22Rv1 (cell line): ENCODE measurements around the gene INSM1.

ENCODE experiments used
- H3K27ac ChIP-seq: fragments of 450-650 bp; 2 replicates; pipeline ENCODE4 v1.5.1; 2017
- CTCF ChIP-seq: fragments of 450-650 bp; IDR thresholded peaks from 2 replicates; pipeline ENCODE4 v1.5.1; 2017; ENCODE audit warnings: mild to moderate bottlenecking
- ZFX ChIP-seq: fragments of 450-650 bp; IDR thresholded peaks from 2 replicates; pipeline ENCODE4 v1.6.1; 2017; ENCODE audit warnings: antibody characterized with exemption, borderline replicate concordance

The INSM1 gene

GRCh38 chr20:20367575-20368417 lies at the start of gene INSM1:
Gene INSM1, plus strand, starts transcription at chr20:20368104. Its CDS starts 164 bp downstream, at chr20:20368268.
- TF ChIP-seq CTCF (no peak), ZFX (no peak)
- no peak within 1 kb of the TSS for H3K27ac ChIP-seq

GRCh38 chr20:20318365-20319161 lies 49.3 kb upstream of the INSM1 start:
- no peak overlapping the region for H3K27ac ChIP-seq
- TF ChIP-seq CTCF (no peak), ZFX (no peak)

- TF ChIP-seq CTCF (no peak), ZFX (no peak)
- H3K27ac ChIP-seq, result no peak overlapping the region
Measured at GRCh38 chr20:20321134-20321533, 46.8 kb upstream of the INSM1 start.

- TF ChIP-seq ZFX, result no peak
- no peak for TF ChIP-seq CTCF
- H3K27ac ChIP-seq, result no peak overlapping the region
Measured at GRCh38 chr20:20321917-20322316, 46.0 kb upstream of the INSM1 start.

- no peak for TF ChIP-seq ZFX
- no peak for TF ChIP-seq CTCF
Measured at GRCh38 chr20:20322912-20323311, 45.0 kb upstream of the INSM1 start.

GRCh38 chr20:20327746-20328145 lies 40.2 kb upstream of the INSM1 start:
- no peak overlapping the region for H3K27ac ChIP-seq
- no peak for TF ChIP-seq CTCF
- TF ChIP-seq ZFX, result no peak

More at GRCh38 chr20:20322912-20323311, 45.0 kb upstream of the INSM1 start:
- no peak overlapping the region for H3K27ac ChIP-seq

- no peak for TF ChIP-seq CTCF
- no peak for TF ChIP-seq ZFX
- no peak overlapping the region for H3K27ac ChIP-seq
Measured at GRCh38 chr20:20329564-20329963, 38.3 kb upstream of the INSM1 start.
